GM23338 (cell line): ENCODE measurements around the gene ALDH1A2. TPM values are rescaled to one million over a fixed set of nuclear protein-coding genes. Genes with fewer than 3 reads are reported as not detected.

Source experiments
- ATAC-seq: fragments of 200-7000 bp; cut with Tn5 transposase; 3 replicates; pipeline ENCODE4 v1.9.1; 2020
- DNase-seq: peaks from one replicate; pipeline ENCODE4 v3.0.0-alpha.2; 2015; ENCODE audit warnings: low spot score
- H2AFZ ChIP-seq: fragments of 200-600 bp; sonication (generic); 2 replicates; pipeline ENCODE4 v1.8.0; 2016; ENCODE audit warnings: antibody characterized with exemption, mild to moderate bottlenecking, moderate library complexity
- H3F3A ChIP-seq: fragments of 200-600 bp; sonication (generic); replicated peaks from 2 replicates; pipeline ENCODE4 v1.8.0; 2017; ENCODE audit warnings: antibody characterized with exemption, mixed run types, low read depth
- H3K27ac ChIP-seq: fragments of 200-600 bp; sonication (generic); 2 replicates; pipeline ENCODE4 v1.6.1; 2016; ENCODE audit warnings: low read depth
- H3K27me3 ChIP-seq: fragments of 200-600 bp; sonication (generic); 2 replicates; pipeline ENCODE4 v1.8.0; 2016; ENCODE audit warnings: mild to moderate bottlenecking, mixed run types, moderate library complexity; ENCODE audit not compliant: insufficient read depth
- H3K36me3 ChIP-seq: fragments of 200-600 bp; sonication (generic); 2 replicates; pipeline ENCODE4 v1.8.0; 2016; ENCODE audit warnings: mild to moderate bottlenecking; ENCODE audit not compliant: insufficient read depth
- H3K4me1 ChIP-seq: fragments of 200-600 bp; sonication (generic); 2 replicates; pipeline ENCODE4 v1.8.0; 2016; ENCODE audit warnings: mild to moderate bottlenecking, moderate library complexity; ENCODE audit not compliant: insufficient read depth
- H3K4me2 ChIP-seq: fragments of 200-600 bp; sonication (generic); 2 replicates; pipeline ENCODE4 v1.7.1; 2017; ENCODE audit warnings: mixed run types
- H3K4me3 ChIP-seq: fragments of 200-600 bp; sonication (generic); 2 replicates; pipeline ENCODE4 v1.6.1; 2016; ENCODE audit warnings: mixed run types
- H3K79me2 ChIP-seq: fragments of 200-600 bp; sonication (generic); replicated peaks from 2 replicates; pipeline ENCODE4 v1.8.0; 2017; ENCODE audit warnings: mild to moderate bottlenecking; ENCODE audit not compliant: insufficient read depth
- H3K9me2 ChIP-seq: fragments of 200-600 bp; sonication (generic); 2 replicates; pipeline ENCODE4 v1.8.0; 2017; ENCODE audit not compliant: insufficient read depth
- H4K20me1 ChIP-seq: fragments of 200-600 bp; sonication (generic); replicated peaks from 2 replicates; pipeline ENCODE4 v1.8.0; 2017; ENCODE audit warnings: mild to moderate bottlenecking; ENCODE audit not compliant: insufficient read depth
- H3K27ac Mint-ChIP-seq: 2 replicates; pipeline ENCODE4 v1.8.0; 2020; ENCODE audit warnings: inconsistent platforms, mild to moderate bottlenecking, moderate library complexity, mixed read lengths
- H3K27me3 Mint-ChIP-seq: 3 replicates; pipeline ENCODE4 v1.8.0; 2022; ENCODE audit warnings: low read depth, mild to moderate bottlenecking, moderate library complexity, mixed read lengths, inconsistent platforms; ENCODE audit not compliant: insufficient read depth, poor library complexity
- H3K36me3 Mint-ChIP-seq: 3 replicates; pipeline ENCODE4 v1.8.0; 2021; ENCODE audit warnings: low read depth, mild to moderate bottlenecking, inconsistent platforms, moderate library complexity, mixed read lengths
- H3K4me1 Mint-ChIP-seq: 3 replicates; pipeline ENCODE4 v1.8.0; 2020; ENCODE audit warnings: mild to moderate bottlenecking, inconsistent platforms, mixed read lengths
- H3K4me3 Mint-ChIP-seq: 3 replicates; pipeline ENCODE4 v1.8.0; 2021; ENCODE audit warnings: moderate library complexity, mild to moderate bottlenecking, inconsistent platforms, mixed read lengths
- H3K9me3 Mint-ChIP-seq: 3 replicates; pipeline ENCODE4 v1.8.0; 2020; ENCODE audit warnings: moderate library complexity, mild to moderate bottlenecking, inconsistent platforms, mixed read lengths
- CREB1 ChIP-seq: fragments of 250-450 bp; sonication (Bioruptor Pico); IDR thresholded peaks from 2 replicates; pipeline ENCODE4 v1.5.0; 2020; ENCODE audit warnings: low read depth, mild to moderate bottlenecking, moderate library complexity
- EZH2 ChIP-seq: fragments of 200-600 bp; sonication (generic); IDR thresholded peaks from one replicate; pipeline ENCODE4 v1.8.0; 2017; ENCODE audit warnings: antibody characterized with exemption, mild to moderate bottlenecking, low read depth; ENCODE audit not compliant: unreplicated experiment
- EZH2phosphoT487 ChIP-seq: fragments of 200-600 bp; sonication (generic); IDR thresholded peaks from one replicate; pipeline ENCODE4 v1.8.1; 2018; ENCODE audit warnings: antibody characterized with exemption; ENCODE audit not compliant: unreplicated experiment
- JUNB ChIP-seq: IDR thresholded peaks from one replicate; pipeline ENCODE4 v1.6.1; 2016; ENCODE audit warnings: antibody characterized with exemption; ENCODE audit not compliant: unreplicated experiment
- NANOG ChIP-seq: IDR thresholded peaks from 2 replicates; pipeline ENCODE4 v1.6.1; 2016; ENCODE audit warnings: antibody characterized with exemption, borderline replicate concordance
- POLR2AphosphoS5 ChIP-seq: IDR thresholded peaks from 2 replicates; pipeline ENCODE4 v1.6.1; 2016; ENCODE audit warnings: antibody characterized with exemption, low read depth
- STAT1 ChIP-seq: IDR thresholded peaks from one replicate; pipeline ENCODE4 v1.6.1; 2016; ENCODE audit warnings: antibody characterized with exemption; ENCODE audit not compliant: unreplicated experiment
- ZNF114 ChIP-seq: fragments of 250-450 bp; sonication (Bioruptor Pico); IDR thresholded peaks from 2 replicates; pipeline ENCODE4 v1.5.0; 2020; ENCODE audit warnings: mild to moderate bottlenecking, moderate library complexity
- ZNF331 ChIP-seq: fragments of 250-450 bp; sonication (Bioruptor Pico); IDR thresholded peaks from 2 replicates; pipeline ENCODE4 v1.5.0; 2020; ENCODE audit warnings: low read depth, mild to moderate bottlenecking, moderate library complexity
- polyA plus RNA-seq: library from polyadenylated mRNA; unstranded; fragments of >200 nt; fragmentation: Nextera tagmentation; extraction: Ambion mirVana; gene quantifications from 2 replicates; pipeline ENCODE4 v1.2.1, GENCODE V29; 2016
- total RNA-seq: library from RNA; depleted of rRNA; stranded (reverse); fragments of >200 nt; shearing (Covaris generic); gene quantifications from 2 replicates; pipeline ENCODE4 v1.2.3, GENCODE V29; 2014
- TF ChIP-seq, protein P1 (sequence below): IDR thresholded peaks from 2 replicates; pipeline ENCODE4 v1.6.1; 2016; ENCODE audit warnings: antibody characterized with exemption
- TF ChIP-seq, protein P2 (sequence below), 2 experiments: fragments of 200-600 bp in 1 of 2; sonication (generic) in 1 of 2; conservative IDR thresholded peaks; 2 replicates each; pipeline versions ENCODE4 v1.5.1 to v1.6.1; 2016 to 2017; ENCODE audit warnings: antibody characterized with exemption in 2 of 2, low read depth in 2 of 2, mild to moderate bottlenecking in 2 of 2, moderate library complexity in 1 of 2
- TF ChIP-seq, protein P3 (sequence below): fragments of 250-450 bp; sonication (Bioruptor Pico); IDR thresholded peaks from 2 replicates; pipeline ENCODE4 v1.5.0; 2020; ENCODE audit warnings: mild to moderate bottlenecking, moderate library complexity
- TF ChIP-seq, protein P4 (sequence below): IDR thresholded peaks from one replicate; pipeline ENCODE4 v1.6.1; 2018; ENCODE audit warnings: antibody characterized with exemption; ENCODE audit not compliant: unreplicated experiment

Gene ALDH1A2
- total and polyA plus RNA-seq, 2 experiments from 2014 or later, result 0.80 TPM; not detected in 1

DNA sequence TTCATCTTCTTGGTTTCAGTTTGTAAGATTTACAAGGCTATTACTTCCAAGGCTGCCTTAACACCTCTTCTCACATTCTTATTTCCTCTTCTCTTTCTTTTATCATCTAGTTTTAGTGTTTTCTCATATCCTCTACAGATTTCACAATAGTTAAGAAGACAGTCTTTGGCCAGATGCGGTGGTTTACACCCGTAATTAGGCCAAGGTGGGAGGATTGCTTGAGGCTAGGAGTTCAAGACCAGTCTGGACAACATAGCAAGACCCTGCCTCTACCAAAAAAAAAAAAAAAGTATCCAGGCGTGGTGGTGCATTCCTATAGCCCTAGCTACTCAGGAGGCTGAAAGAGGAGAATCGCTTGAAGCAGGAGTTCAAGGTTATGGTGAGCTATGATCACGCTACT lies 3.5 kb upstream of the ALDH1A2 start:
- DNase-seq (no peak), ATAC-seq (no peak)
- no peak overlapping the region for H2AFZ ChIP-seq
- H3K36me3 Mint-ChIP-seq, result no peaks in the 10 kb centered on the region; the same call in 2 of the 3 replicates
- H3K4me1 ChIP-seq, result no peaks in the 10 kb centered on the region
- no peaks in the 10 kb centered on the region for H4K20me1 ChIP-seq
- H3K4me3 Mint-ChIP-seq, result no peak overlapping the region
- H3K4me3 ChIP-seq, result no peak overlapping the region
- H3K27me3 ChIP-seq, result peaks cover 62% of the 10 kb centered on the region
- H3K9me3 Mint-ChIP-seq, result no peaks in the 10 kb centered on the region; the same call in 2 of the 3 replicates
- TF ChIP-seq, protein P1, sequence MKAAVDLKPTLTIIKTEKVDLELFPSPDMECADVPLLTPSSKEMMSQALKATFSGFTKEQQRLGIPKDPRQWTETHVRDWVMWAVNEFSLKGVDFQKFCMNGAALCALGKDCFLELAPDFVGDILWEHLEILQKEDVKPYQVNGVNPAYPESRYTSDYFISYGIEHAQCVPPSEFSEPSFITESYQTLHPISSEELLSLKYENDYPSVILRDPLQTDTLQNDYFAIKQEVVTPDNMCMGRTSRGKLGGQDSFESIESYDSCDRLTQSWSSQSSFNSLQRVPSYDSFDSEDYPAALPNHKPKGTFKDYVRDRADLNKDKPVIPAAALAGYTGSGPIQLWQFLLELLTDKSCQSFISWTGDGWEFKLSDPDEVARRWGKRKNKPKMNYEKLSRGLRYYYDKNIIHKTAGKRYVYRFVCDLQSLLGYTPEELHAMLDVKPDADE, result no peak
- TF ChIP-seq ZNF114 (CRISPR knock-in tag) (no peak), POLR2AphosphoS5 (no peak), ZNF331 (no peak), CREB1 (CRISPR knock-in tag) (no peak), EZH2phosphoT487 (no peak), STAT1 (no peak), EZH2 (no peak), JUNB (no peak), NANOG (no peak)
- TF ChIP-seq, protein P2, sequence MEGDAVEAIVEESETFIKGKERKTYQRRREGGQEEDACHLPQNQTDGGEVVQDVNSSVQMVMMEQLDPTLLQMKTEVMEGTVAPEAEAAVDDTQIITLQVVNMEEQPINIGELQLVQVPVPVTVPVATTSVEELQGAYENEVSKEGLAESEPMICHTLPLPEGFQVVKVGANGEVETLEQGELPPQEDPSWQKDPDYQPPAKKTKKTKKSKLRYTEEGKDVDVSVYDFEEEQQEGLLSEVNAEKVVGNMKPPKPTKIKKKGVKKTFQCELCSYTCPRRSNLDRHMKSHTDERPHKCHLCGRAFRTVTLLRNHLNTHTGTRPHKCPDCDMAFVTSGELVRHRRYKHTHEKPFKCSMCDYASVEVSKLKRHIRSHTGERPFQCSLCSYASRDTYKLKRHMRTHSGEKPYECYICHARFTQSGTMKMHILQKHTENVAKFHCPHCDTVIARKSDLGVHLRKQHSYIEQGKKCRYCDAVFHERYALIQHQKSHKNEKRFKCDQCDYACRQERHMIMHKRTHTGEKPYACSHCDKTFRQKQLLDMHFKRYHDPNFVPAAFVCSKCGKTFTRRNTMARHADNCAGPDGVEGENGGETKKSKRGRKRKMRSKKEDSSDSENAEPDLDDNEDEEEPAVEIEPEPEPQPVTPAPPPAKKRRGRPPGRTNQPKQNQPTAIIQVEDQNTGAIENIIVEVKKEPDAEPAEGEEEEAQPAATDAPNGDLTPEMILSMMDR (conservative IDR thresholded peaks at IDR 0.05; ENCODE audit: low read depth in 2 of 2), result no peak
- TF ChIP-seq, protein P3, sequence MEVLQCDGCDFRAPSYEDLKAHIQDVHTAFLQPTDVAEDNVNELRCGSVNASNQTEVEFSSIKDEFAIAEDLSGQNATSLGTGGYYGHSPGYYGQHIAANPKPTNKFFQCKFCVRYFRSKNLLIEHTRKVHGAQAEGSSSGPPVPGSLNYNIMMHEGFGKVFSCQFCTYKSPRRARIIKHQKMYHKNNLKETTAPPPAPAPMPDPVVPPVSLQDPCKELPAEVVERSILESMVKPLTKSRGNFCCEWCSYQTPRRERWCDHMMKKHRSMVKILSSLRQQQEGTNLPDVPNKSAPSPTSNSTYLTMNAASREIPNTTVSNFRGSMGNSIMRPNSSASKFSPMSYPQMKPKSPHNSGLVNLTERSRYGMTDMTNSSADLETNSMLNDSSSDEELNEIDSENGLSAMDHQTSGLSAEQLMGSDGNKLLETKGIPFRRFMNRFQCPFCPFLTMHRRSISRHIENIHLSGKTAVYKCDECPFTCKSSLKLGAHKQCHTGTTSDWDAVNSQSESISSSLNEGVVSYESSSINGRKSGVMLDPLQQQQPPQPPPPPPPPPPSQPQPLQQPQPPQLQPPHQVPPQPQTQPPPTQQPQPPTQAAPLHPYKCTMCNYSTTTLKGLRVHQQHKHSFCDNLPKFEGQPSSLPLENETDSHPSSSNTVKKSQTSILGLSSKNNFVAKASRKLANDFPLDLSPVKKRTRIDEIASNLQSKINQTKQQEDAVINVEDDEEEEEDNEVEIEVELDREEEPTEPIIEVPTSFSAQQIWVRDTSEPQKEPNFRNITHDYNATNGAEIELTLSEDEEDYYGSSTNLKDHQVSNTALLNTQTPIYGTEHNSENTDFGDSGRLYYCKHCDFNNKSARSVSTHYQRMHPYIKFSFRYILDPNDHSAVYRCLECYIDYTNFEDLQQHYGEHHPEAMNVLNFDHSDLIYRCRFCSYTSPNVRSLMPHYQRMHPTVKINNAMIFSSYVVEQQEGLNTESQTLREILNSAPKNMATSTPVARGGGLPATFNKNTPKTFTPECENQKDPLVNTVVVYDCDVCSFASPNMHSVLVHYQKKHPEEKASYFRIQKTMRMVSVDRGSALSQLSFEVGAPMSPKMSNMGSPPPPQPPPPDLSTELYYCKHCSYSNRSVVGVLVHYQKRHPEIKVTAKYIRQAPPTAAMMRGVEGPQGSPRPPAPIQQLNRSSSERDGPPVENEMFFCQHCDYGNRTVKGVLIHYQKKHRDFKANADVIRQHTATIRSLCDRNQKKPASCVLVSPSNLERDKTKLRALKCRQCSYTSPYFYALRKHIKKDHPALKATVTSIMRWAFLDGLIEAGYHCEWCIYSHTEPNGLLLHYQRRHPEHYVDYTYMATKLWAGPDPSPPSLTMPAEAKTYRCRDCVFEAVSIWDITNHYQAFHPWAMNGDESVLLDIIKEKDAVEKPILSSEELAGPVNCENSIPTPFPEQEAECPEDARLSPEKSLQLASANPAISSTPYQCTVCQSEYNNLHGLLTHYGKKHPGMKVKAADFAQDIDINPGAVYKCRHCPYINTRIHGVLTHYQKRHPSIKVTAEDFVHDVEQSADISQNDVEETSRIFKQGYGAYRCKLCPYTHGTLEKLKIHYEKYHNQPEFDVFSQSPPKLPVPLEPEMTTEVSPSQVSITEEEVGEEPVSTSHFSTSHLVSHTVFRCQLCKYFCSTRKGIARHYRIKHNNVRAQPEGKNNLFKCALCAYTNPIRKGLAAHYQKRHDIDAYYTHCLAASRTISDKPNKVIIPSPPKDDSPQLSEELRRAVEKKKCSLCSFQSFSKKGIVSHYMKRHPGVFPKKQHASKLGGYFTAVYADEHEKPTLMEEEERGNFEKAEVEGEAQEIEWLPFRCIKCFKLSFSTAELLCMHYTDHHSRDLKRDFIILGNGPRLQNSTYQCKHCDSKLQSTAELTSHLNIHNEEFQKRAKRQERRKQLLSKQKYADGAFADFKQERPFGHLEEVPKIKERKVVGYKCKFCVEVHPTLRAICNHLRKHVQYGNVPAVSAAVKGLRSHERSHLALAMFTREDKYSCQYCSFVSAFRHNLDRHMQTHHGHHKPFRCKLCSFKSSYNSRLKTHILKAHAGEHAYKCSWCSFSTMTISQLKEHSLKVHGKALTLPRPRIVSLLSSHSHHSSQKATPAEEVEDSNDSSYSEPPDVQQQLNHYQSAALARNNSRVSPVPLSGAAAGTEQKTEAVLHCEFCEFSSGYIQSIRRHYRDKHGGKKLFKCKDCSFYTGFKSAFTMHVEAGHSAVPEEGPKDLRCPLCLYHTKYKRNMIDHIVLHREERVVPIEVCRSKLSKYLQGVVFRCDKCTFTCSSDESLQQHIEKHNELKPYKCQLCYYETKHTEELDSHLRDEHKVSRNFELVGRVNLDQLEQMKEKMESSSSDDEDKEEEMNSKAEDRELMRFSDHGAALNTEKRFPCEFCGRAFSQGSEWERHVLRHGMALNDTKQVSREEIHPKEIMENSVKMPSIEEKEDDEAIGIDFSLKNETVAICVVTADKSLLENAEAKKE (CRISPR knock-in tag), result no peak
- TF ChIP-seq, protein P4, sequence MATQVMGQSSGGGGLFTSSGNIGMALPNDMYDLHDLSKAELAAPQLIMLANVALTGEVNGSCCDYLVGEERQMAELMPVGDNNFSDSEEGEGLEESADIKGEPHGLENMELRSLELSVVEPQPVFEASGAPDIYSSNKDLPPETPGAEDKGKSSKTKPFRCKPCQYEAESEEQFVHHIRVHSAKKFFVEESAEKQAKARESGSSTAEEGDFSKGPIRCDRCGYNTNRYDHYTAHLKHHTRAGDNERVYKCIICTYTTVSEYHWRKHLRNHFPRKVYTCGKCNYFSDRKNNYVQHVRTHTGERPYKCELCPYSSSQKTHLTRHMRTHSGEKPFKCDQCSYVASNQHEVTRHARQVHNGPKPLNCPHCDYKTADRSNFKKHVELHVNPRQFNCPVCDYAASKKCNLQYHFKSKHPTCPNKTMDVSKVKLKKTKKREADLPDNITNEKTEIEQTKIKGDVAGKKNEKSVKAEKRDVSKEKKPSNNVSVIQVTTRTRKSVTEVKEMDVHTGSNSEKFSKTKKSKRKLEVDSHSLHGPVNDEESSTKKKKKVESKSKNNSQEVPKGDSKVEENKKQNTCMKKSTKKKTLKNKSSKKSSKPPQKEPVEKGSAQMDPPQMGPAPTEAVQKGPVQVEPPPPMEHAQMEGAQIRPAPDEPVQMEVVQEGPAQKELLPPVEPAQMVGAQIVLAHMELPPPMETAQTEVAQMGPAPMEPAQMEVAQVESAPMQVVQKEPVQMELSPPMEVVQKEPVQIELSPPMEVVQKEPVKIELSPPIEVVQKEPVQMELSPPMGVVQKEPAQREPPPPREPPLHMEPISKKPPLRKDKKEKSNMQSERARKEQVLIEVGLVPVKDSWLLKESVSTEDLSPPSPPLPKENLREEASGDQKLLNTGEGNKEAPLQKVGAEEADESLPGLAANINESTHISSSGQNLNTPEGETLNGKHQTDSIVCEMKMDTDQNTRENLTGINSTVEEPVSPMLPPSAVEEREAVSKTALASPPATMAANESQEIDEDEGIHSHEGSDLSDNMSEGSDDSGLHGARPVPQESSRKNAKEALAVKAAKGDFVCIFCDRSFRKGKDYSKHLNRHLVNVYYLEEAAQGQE, result no peak
- no peak overlapping the region for H3K27ac ChIP-seq
- no peak overlapping the region for H3K27ac Mint-ChIP-seq
- H3F3A ChIP-seq, result no peaks in the 10 kb centered on the region
- H3K4me1 Mint-ChIP-seq, result peaks cover 11% of the 10 kb centered on the region
- H3K36me3 ChIP-seq, result no peaks in the 10 kb centered on the region
- peaks cover 26% of the 10 kb centered on the region for H3K27me3 Mint-ChIP-seq
- no peak overlapping the region for H3K4me2 ChIP-seq
- no peaks in the 10 kb centered on the region for H3K79me2 ChIP-seq
- no peaks in the 10 kb centered on the region for H3K9me2 ChIP-seq
